Sigmoid colon (tissue), 4 donors: Measurements from ENCODE around the gene SMIM35.

ENCODE experiments used
- CTCF ChIP-seq, 4 experiments: fragments of 450-650 bp in 3 of 4; fragments of 200-600 bp in 1 of 4; IDR thresholded peaks; one replicate each; pipeline ENCODE4 v1.5.1; 2016 to 2019; ENCODE audit warnings: antibody characterized with exemption in 4 of 4, mild to moderate bottlenecking in 3 of 4, moderate library complexity in 2 of 4
- POLR2AphosphoS5 ChIP-seq, 4 donors: sonication (generic); formaldehyde crosslinking; IDR thresholded peaks; one replicate each; pipeline ENCODE4 v1.6.1; 2017; ENCODE audit warnings: antibody characterized with exemption in 4 of 4

GRCh38 chr11:118055966-118056365 lies 30.8 kb downstream of the SMIM35 start:
- TF ChIP-seq POLR2AphosphoS5 (IDR thresholded peaks at IDR 0.05) (no peak), CTCF (IDR thresholded peaks at IDR 0.05) (no peak)
